Lung microvascular endothelial cell (primary cell): ENCODE results near the gene SP9. TPM values are rescaled to one million over a fixed set of nuclear protein-coding genes. Genes with fewer than 3 reads are reported as not detected.
"Not testable (repeated sequence)": the region's sequence is repeated elsewhere in the genome, so short reads cannot be mapped to it uniquely, and the experiment has no call there.

ENCODE experiments used
- DNase-seq, 2 donors: peaks; one replicate each; pipeline versions ENCODE4 v3.0.0 to v3.0.0-alpha.2; 2010; ENCODE audit warnings: low read depth in 2 of 2
- total RNA-seq: library from RNA; depleted of rRNA; stranded (reverse); fragments of >200 nt; gene quantifications from 2 replicates; pipeline ENCODE4 v1.2.1, GENCODE V29; 2014

Gene SP9
- total RNA-seq, 1 donor from 2014 or later = not detected

DNA sequence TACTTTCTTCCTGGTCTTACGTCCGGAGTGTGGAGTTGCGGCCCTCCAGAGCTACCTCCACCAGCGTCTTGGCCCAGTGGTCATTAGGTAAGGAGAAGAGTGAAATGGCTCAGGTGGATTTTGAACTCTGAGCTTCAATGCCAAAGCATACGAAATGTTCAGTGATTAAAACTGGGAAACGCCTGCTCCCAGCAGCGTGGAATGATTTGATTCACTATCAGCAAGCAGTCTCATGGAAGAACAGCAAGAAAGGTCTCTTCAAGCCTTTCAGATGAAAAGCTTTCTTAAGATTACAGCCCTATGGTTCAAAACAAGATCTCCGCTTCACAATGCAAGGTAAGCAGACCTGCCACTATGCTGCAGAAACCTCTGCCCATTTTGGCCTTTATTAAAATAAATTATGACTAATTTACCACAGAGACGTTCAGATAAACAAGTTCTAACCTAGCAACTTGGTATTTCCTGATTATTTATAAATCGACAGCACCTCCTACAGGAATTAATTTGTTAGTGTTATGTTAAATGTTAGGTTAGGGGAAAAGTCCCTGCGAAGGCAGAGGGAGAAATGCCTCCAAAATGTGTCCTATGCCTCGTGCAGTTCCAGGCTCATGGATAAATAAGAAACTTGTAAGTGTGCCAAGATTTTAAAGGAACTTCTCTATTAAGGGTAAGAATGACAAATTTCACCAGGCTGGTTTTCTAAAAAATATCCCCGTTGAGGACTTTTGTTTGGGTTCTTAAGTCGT, 10.1 kb downstream of the SP9 start:
- DNase-seq = peak; percentile 51 to 63

DNA sequence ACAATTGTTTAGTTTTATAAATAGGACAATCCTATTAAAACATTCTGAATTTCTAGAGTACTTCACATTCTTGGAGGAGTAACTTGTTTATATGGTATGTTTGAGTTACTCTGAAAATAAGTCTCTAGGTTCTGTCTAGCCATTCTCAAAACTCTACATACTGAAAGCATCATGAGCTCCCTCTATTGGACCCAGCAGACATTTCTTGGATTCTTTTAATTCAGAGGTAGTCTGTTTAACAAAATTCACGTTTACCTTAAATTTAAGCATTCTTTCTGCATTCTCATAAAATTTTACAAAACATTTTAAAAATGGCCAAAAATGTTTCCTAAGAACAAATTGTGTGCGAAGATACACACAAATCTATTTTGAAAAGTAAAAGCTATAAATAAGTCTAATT, 15.3 kb downstream of the SP9 start:
- no peak for DNase-seq

DNA sequence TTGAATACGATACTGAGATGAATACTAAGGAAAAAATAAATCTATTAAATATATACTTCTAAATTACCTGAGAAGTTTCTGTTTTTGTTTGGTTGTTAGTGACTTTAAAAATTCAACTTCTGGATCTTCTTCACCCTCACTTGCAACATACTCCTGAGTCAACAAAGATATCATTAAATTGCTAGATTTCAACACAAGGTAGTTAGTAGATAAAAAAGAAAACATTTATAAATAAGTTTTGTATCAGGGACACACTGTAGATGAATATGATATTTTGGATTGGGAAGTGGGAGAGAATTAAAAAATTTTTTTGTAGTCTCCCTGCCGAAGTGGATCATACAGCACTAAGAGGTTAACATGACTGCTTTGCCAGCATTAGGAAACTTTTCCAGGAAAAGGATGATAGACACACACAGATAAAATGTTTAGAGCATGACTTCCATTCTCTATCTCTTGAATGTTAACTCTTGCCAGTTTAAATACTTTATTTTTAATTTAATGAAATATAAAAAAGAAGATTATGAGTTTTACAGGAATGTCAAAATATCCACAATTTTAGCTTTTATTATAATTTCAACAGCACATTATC, 15.9 kb downstream of the SP9 start:
- DNase-seq = no peak

DNA sequence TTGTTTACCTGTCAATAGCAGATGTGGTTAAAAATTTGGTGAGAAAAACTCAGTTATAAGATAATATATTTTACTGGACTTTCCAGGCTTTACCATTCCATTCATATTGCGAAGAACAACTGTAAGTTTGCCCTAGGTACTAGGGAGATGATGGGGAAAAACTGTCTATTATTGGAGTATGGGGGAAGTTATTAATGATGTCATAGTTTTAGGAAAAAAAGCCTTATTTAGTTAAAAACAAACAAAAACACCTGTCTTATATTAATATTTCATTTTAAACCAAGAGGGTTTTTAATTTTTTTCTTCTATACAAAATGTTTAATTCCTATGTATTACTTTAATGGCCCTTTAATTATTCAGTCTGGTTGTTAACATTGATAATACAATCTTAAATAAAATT, 18.2 kb downstream of the SP9 start:
- DNase-seq = no peak

DNA sequence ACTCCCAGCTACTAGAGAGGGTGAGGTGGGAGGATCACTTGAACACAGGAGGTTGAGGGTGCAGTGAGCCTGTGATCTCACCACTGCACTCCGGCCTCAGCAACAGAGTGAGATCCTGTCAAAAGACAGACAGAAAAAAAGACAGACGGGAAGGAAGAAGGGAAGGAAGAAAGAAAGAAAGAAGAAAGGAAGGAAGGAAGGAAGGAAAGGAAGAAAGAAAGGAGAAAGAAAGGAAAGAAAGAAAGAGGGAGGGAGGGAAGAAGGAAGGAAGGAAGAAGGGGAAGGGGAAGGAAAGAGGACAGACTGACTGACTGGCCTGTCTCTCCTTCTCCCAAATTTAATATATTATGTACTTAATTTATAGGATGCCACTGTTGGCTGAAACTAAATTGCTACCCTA, 21.6 kb downstream of the SP9 start:
- DNase-seq = no peak

DNA sequence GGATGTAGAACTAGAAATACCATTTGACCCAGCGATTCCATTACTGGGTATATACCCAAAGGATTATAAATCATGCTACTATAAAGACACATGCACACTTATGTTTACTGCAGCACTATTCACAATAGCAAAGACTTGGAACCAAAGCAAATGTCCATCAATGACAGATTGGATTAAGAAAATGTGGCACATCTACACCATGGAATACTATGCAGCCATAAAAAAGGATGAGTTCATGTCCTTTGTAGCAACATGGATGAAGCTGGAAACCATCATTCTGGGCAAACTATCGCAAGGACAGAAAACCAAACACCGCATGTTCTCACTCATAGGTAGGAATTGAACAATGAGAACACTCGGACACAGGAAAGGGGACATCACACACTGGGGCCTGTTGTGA, 24.9 kb downstream of the SP9 start:
- not testable (repeated sequence) for DNase-seq

DNA sequence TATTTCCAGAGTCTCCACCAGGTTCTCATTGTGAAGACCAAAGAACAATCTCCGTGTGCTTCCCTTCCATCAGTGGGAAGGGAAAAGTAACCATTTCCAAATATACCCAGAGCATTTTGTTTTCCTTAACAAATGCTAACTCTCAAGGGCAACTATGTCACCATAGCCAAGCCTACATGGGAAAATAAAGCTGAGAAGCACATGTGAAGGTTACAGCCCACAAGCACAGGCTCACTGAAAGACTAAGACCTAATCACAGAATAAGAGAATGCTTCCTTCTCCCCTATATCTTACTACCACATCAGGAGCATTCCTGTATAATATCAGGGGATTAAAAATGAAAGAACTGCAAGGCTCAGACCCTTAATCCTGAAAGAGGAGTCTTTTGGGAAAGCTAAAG, 28.2 kb downstream of the SP9 start:
- DNase-seq = no peak

DNA sequence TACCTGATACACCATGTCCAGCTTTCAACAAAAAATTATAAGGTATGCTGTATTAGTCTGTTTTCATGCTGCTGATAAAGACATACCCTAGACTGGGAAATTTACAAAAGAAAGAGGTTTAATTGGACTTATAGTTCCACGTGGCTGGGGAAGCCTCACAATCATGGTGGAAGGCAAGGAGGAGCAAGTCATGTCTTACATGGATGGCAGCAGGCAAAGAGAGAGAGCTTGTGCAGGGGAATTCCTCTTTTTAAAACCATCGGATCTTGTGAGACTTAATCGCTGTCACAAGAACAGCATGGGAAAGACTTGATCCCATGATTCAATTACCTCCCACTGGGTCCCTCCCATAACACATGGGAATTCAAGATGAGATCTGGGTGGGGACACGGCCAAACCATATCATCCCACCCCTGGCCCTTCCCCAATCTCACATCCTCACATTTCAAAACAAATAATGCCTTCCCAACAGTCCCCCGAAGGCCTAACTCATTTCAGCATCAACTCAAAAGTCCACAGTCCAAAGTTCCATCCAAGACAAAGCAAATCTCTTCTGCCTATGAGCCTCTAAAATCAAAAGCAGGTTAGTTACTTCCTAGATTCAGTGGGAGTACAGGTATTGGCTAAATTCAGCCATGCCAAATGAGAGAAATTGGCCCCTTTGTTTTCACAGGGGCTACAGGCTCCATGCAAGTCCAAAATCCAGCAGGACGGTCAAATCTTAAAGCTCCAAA, 28.9 kb downstream of the SP9 start:
- DNase-seq = not testable (repeated sequence)

DNA sequence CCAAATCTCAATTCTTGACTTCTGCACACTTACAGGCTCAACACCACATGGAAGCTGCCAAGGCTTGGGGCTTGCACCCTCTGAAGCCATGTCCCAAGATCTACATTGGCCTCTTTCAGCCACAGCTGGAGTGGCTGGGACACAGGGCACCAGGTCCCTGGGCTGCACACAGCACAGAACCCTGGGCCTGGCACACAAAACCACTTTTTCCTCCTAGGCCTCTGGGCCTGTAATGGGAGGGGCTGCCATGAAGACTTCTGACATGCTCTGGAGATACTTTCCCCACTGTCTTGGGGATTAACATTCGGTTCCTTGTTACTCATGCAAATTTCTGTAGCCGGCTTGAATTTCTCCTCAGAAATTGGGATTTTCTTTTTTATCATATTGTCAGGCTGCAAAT, 29.9 kb downstream of the SP9 start:
- no peak for DNase-seq

DNA sequence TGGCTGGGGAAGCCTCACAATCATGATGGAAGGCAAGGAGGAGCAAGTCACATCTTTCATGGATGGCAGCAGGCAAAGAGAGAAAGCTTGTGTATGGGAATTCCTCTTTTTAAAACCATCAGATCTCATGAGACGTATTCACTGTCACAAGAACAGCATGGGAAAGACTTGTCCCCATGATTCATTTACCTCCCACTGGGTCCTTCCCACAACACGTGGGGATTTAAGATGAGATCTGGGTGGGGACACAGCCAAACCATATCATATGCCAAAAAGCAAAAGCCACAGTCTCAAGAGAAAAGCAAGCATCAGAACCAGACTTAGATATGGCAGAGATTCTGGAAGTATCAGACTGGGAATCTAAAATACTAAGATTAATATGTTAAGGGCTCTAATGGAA, 30.8 kb downstream of the SP9 start:
- no peak for DNase-seq

DNA sequence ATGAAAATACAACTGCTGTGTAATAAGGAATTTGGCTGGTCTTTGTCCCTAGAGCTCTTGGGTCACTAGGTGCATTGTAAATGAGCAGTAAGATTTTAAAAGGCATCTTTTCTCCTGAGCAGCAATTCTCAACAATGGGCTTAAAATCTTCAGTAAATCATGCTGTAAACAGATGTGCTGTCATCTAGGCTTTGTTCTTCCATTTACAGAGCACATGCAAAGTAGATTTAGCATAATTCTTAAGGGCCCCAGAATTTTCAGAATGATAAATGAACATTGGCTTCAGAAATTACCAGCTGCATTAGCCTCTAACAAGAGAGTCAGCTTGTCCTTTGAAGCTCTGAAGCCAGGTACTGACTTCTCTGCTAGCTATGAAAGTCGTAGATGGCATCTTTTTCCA, 33.9 kb downstream of the SP9 start:
- no peak for DNase-seq

DNA sequence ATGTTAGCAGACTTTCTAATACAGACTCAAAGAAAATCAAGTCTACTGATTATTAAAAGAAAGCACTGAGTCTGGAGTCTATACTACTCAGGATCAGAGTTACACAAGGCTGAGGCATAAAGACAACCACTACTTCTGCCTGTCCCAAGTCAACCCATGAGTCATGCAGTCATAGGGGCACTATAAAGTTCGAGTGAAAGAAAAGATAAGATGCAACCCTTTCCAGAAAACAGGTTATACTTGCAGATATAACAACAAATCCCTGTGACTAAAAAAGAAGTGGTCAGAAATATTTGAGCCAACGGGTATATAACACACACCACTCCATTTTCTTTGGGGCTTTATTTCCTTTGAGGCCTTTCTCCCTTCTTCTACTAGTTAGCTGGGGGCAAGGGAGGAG, 42.2 kb downstream of the SP9 start:
- no peak for DNase-seq

DNA sequence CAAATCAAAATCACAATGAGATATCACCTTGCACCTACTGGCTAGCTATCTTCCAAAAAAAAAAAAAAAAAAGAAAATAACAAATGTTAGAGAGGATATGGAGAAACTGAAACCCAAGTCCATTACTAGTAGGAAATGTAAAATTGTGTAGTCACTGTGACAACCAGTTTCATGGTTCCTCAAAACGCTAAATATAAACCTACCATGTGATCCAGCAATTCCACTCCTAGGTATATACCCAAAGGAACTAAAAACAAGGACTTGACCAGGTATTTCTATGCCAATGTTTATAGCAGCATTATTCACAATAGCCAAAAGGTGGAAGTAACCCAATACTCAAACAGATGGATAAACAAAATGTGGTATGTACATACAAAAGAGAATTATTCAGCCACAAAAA, 49.0 kb downstream of the SP9 start:
- no peak for DNase-seq

DNA sequence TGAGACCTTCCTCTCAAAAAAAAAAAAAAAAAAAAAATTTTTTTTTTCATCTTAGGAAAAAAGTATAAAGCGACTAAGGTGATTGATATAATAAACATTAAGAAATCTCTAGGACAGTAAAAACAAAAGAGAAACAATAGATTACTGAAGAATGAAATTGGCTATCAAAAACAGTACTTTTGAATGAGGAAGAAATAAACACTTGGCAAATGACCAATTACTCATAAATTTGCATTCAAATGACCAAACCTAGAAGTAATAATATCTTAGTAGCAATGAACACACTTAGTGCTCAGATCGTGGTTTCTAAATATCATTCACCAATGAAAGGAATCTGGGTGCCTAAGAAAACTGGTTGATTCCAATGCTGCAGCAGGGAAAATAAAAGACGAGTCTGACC, 50.4 kb downstream of the SP9 start:
- DNase-seq = no peak

Other genes starting within 250 kb of the SP9 start
- gene OLA1, start 86.4 kb upstream of the SP9 start, total RNA-seq = 45.0 and 70.4 TPM in 2 replicates
- 11.6 and 13.7 TPM in 2 replicates for gene SCRN3, start 60.8 kb downstream of the SP9 start, total RNA-seq
- 0.65 and 0.99 TPM in 2 replicates for gene GPR155, start 152.1 kb downstream of the SP9 start, total RNA-seq